CD8-positive, alpha-beta memory T cell (primary cell): ENCODE results near the gene FNDC3B. TPM values are rescaled to one million over a fixed set of nuclear protein-coding genes. Genes with fewer than 3 reads are reported as not detected.

Experiments
- CTCF ChIA-PET: fragments of 350-600 bp; sonication (Branson Sonifier 250); formaldehyde crosslinking; loops from one replicate; lab custom pipeline; 2021; ENCODE audit warnings: antibody characterized with exemption; lab: Charles Lee
- POLR2A ChIA-PET: fragments of 350-600 bp; sonication (Branson Sonifier 250); formaldehyde crosslinking; loops from one replicate; lab custom pipeline; 2021; ENCODE audit warnings: antibody characterized with exemption; lab: Charles Lee
- DNase-seq, 5 donors: peaks; one replicate each; pipeline versions ENCODE4 v3.0.0 to v3.0.0-alpha.2; 2020 to 2022; ENCODE audit warnings: mixed read lengths in 1 of 5
- H3K27ac ChIP-seq: one replicate; pipeline ENCODE4 v1.7.0; 2013; ENCODE audit warnings: low read depth, mild to moderate bottlenecking, low read length, moderate library complexity
- H3K27me3 ChIP-seq: 2 replicates; pipeline ENCODE4 v1.7.0; 2013; ENCODE audit warnings: low read length, mild to moderate bottlenecking; ENCODE audit not compliant: insufficient read depth, poor library complexity, severe bottlenecking
- H3K36me3 ChIP-seq: 2 replicates; pipeline ENCODE4 v1.7.0; 2013; ENCODE audit warnings: mild to moderate bottlenecking, low read length, moderate library complexity; ENCODE audit not compliant: insufficient read depth
- H3K4me1 ChIP-seq: 2 replicates; pipeline ENCODE4 v1.7.0; 2013; ENCODE audit warnings: mild to moderate bottlenecking, low read length, moderate library complexity; ENCODE audit not compliant: insufficient read depth
- H3K4me3 ChIP-seq: 2 replicates; pipeline ENCODE4 v1.7.0; 2013; ENCODE audit warnings: mild to moderate bottlenecking, low read length
- H3K9me3 ChIP-seq: 2 replicates; pipeline ENCODE4 v1.7.0; 2013; ENCODE audit warnings: mild to moderate bottlenecking, low read length
- H3K27ac Mint-ChIP-seq, 8 donors: one replicate each; pipeline ENCODE4 v1.8.0; 2020 to 2021; ENCODE audit warnings: mixed read lengths in 8 of 8, mild to moderate bottlenecking in 6 of 8, inconsistent platforms in 3 of 8, moderate library complexity in 3 of 8
- H3K27me3 Mint-ChIP-seq, 2 donors: one replicate each; pipeline ENCODE4 v1.8.0; 2020 to 2021; ENCODE audit warnings: mixed read lengths in 2 of 2, mild to moderate bottlenecking in 1 of 2, moderate library complexity in 1 of 2
- H3K36me3 Mint-ChIP-seq, 3 donors: one replicate each; pipeline ENCODE4 v1.8.0; 2020 to 2021; ENCODE audit warnings: mixed read lengths in 3 of 3, inconsistent platforms in 1 of 3, mild to moderate bottlenecking in 1 of 3
- H3K4me1 Mint-ChIP-seq, 3 donors: one replicate each; pipeline ENCODE4 v1.8.0; 2020 to 2021; ENCODE audit warnings: mixed read lengths in 3 of 3, inconsistent platforms in 1 of 3, mild to moderate bottlenecking in 1 of 3
- H3K4me3 Mint-ChIP-seq, 7 donors: one replicate each; pipeline ENCODE4 v1.8.0; 2020 to 2021; ENCODE audit warnings: mixed read lengths in 7 of 7, mild to moderate bottlenecking in 6 of 7, moderate library complexity in 4 of 7, inconsistent platforms in 2 of 7
- H3K9me3 Mint-ChIP-seq, 5 donors: one replicate each; pipeline ENCODE4 v1.8.0; 2020 to 2022; ENCODE audit warnings: mixed read lengths in 5 of 5, mild to moderate bottlenecking in 3 of 5, moderate library complexity in 2 of 5, inconsistent platforms in 1 of 5
- polyA plus RNA-seq: library from polyadenylated mRNA; unstranded; fragments of 300-500 nt; fragmentation: Illumina TruSeq; gene quantifications from one replicate; pipeline ENCODE4 v1.2.3, GENCODE V29; 2021
- total RNA-seq, 2 experiments: library from RNA; stranded (reverse); gene quantifications; one replicate each; pipeline ENCODE4 v1.2.3, GENCODE V29; 2021

FNDC3B gene
- total and polyA plus RNA-seq, 3 experiments from 2014 or later = 8.7 to 18.6 (median 17.4) TPM

DNA sequence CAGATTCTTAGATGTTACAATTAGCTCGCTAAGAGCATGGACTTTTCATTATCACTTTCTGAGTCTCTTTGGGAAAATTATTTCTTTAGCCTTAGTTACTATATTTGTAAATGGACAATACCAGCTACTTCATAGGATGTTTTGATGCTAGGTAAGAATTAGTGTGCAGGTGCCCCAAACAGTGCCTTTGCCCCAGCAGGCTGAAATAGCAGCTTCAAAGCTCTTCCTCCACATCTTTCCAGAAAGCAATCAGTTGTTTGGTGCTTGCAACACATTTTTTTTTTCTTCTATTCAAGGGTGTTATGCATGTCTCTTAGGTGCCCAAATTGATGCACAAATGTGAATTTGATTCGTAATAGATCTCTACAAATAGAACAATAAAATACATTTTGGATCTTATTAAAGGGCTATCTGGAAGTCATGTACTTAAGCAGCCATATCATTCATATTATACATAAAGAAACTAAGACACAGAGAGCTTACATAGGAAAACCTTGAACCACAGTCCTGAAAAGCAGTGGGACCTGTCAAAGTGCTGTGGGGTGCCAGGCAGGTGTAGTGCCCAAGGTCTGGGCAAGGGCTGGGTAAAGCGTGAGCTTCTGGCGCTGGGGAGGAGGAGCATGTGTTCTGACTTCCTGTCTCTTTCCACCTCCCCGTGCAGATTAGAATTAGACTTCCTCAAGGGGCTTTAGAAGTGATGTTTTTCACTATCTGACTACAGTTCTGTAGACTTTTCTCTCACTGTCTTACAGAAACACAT is 62.9 kb downstream of the FNDC3B start:
- Histone ChIP-seq H3K36me3 (no peaks in the 10 kb centered on the region), H3K4me1 (peaks cover 82% of the 10 kb centered on the region), H3K9me3 (no peaks in the 10 kb centered on the region), H3K4me3 (peak overlapping the region; percentile 38), H3K27ac (no peak overlapping the region), H3K27me3 (no peaks in the 10 kb centered on the region)
- Mint-ChIP-seq H3K27ac (peak overlapping the region; percentile 15 to 84 (median 74)), H3K4me1 (peaks cover 69 to 80% (median 77%) of the 10 kb centered on the region in 3 donors), H3K4me3 (peak overlapping the region in 6 of 7 donors; percentile 35 to 80 (median 65)), H3K27me3 (peaks cover 0 to 2% of the 10 kb centered on the region in 2 donors), H3K36me3 (no peaks in the 10 kb centered on the region), H3K9me3 (peaks cover 0 to 1% (median 0%) of the 10 kb centered on the region in 5 donors)
- CTCF ChIA-PET = interaction anchor here (2.3 kb wide), 1 partner anchor 230 kb away, joined by 6 read pairs; no protein-coding TSS in a partner anchor
- DNase-seq = peak; percentile 9 to 59 (median 39)
- POLR2A ChIA-PET = interaction anchor here (0.5 to 0.9 kb wide), 2 partner anchors 17 to 47 kb away, joined by 3 to 5 read pairs; no protein-coding TSS in a partner anchor

GRCh38 chr3:172102883-172103310 is 63.5 kb downstream of the FNDC3B start:
- no peaks in the 10 kb centered on the region for H3K36me3 ChIP-seq
- peaks cover 74 to 86% (median 83%) of the 10 kb centered on the region in 3 donors for H3K4me1 Mint-ChIP-seq
- H3K4me3 Mint-ChIP-seq = peak overlapping the region in 6 of 7 donors; percentile 35 to 80 (median 65)
- no peaks in the 10 kb centered on the region for H3K36me3 Mint-ChIP-seq
- peaks cover 0 to 1% (median 0%) of the 10 kb centered on the region in 5 donors for H3K9me3 Mint-ChIP-seq
- H3K9me3 ChIP-seq = no peaks in the 10 kb centered on the region
- H3K27ac ChIP-seq = no peak overlapping the region
- no peak for DNase-seq
- ChIA-PET POLR2A (no interaction called here), CTCF (interaction anchor here (1.8 to 2.3 kb wide), 2 partner anchors 67 to 230 kb away, joined by 6 read pairs; no protein-coding TSS in a partner anchor)
- H3K27me3 Mint-ChIP-seq = peaks cover 0 to 2% of the 10 kb centered on the region in 2 donors
- peaks cover 84% of the 10 kb centered on the region for H3K4me1 ChIP-seq
- H3K4me3 ChIP-seq = peak overlapping the region; percentile 38
- H3K27ac Mint-ChIP-seq = peak overlapping the region; percentile 47 to 84 (median 74)
- H3K27me3 ChIP-seq = no peaks in the 10 kb centered on the region

GRCh38 chr3:172103724-172104123 is 64.3 kb downstream of the FNDC3B start:
- H3K27me3 Mint-ChIP-seq = peaks cover 0 to 2% of the 10 kb centered on the region in 2 donors
- DNase-seq = no peak
- no peak overlapping the region for H3K27ac Mint-ChIP-seq
- POLR2A ChIA-PET = interaction anchor here (0.6 to 0.9 kb wide), 2 partner anchors 30 to 1924 kb away, joined by 3 read pairs; no protein-coding TSS in a partner anchor
- no peaks in the 10 kb centered on the region for H3K36me3 Mint-ChIP-seq
- no peak overlapping the region for H3K4me3 ChIP-seq
- H3K9me3 ChIP-seq = no peaks in the 10 kb centered on the region
- H3K27me3 ChIP-seq = no peaks in the 10 kb centered on the region
- H3K36me3 ChIP-seq = no peaks in the 10 kb centered on the region
- peaks cover 87% of the 10 kb centered on the region for H3K4me1 ChIP-seq
- H3K27ac ChIP-seq = no peak overlapping the region
- no peak overlapping the region for H3K4me3 Mint-ChIP-seq
- H3K9me3 Mint-ChIP-seq = peaks cover 0 to 1% (median 0%) of the 10 kb centered on the region in 5 donors
- peaks cover 80 to 90% (median 88%) of the 10 kb centered on the region in 3 donors for H3K4me1 Mint-ChIP-seq
- CTCF ChIA-PET = interaction anchor here (1.0 to 1.8 kb wide), 2 partner anchors 26 to 68 kb away, joined by 3 to 6 read pairs; no protein-coding TSS in a partner anchor

GRCh38 chr3:172104471-172105072 is 65.2 kb downstream of the FNDC3B start:
- Histone ChIP-seq H3K4me1 (peaks cover 91% of the 10 kb centered on the region), H3K36me3 (no peaks in the 10 kb centered on the region), H3K27ac (no peak overlapping the region), H3K4me3 (no peak overlapping the region), H3K27me3 (no peaks in the 10 kb centered on the region), H3K9me3 (no peaks in the 10 kb centered on the region)
- Mint-ChIP-seq H3K27me3 (peaks cover 0 to 2% of the 10 kb centered on the region in 2 donors), H3K4me3 (no peak overlapping the region), H3K9me3 (peaks cover 0 to 1% (median 0%) of the 10 kb centered on the region in 5 donors), H3K27ac (peak overlapping the region in 4 of 8 donors; percentile 12 to 81 (median 40)), H3K4me1 (peaks cover 77 to 89% (median 87%) of the 10 kb centered on the region in 3 donors), H3K36me3 (no peaks in the 10 kb centered on the region)
- DNase-seq = no peak
- CTCF ChIA-PET = interaction anchor here (1.0 to 1.8 kb wide), 2 partner anchors 27 to 69 kb away, joined by 3 to 6 read pairs; no protein-coding TSS in a partner anchor
- POLR2A ChIA-PET = interaction anchor here (0.6 to 0.9 kb wide), 3 partner anchors 30 to 1924 kb away, joined by 3 to 5 read pairs (median 3); no protein-coding TSS in a partner anchor

DNA sequence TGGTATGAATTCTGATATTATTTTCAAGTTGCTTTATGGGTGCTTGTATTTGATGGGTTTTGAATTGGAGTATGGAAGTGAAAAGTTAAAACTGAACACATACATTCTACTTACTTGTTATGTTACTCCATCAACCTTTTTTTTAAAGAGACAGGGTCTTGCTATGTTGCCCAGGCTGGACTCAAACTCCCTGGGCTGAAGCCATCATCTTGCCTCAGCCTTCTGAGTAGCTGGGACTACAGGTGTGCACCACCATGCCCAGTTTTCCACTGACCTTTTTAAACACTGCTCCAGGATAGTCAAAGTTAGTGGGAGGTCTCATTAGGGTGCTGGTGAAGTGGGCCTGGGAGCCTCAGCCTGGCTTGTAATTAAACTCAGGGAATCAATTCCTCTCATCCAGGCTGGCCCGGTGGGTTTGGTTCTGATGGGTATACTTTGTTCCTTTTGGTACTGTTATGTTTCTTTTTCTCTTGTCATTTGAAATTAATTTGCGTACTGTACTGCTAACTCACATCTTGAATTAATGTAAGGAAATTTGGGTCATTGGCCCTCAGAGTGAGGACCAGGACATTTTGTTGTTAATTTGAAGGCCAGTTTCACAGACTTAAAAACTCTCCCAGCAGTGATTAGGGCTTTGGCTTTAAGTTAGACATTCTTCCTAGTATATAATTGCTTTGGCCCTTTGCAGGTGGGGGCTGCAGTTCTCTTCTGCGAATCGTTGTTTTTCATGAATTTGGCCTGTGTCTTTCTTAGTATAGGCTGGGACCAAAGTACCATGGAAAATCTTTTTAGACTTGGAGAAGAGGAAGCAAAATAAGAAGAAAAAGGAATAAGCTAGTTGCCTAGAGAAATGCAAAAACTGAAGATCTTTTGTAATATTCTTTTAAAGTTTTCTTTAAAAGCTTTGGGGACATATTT is 66.9 kb downstream of the FNDC3B start:
- no peak for DNase-seq
- peaks cover 75 to 91% (median 89%) of the 10 kb centered on the region in 3 donors for H3K4me1 Mint-ChIP-seq
- CTCF ChIA-PET = interaction anchor here (1.1 to 1.8 kb wide), 4 partner anchors 24 to 226 kb away, joined by 4 to 10 read pairs (median 4); no protein-coding TSS in a partner anchor
- H3K9me3 Mint-ChIP-seq = peaks cover 0 to 1% (median 0%) of the 10 kb centered on the region in 5 donors
- Histone ChIP-seq H3K27me3 (no peaks in the 10 kb centered on the region), H3K27ac (peak overlapping the region; percentile 5), H3K9me3 (no peaks in the 10 kb centered on the region), H3K4me1 (peaks cover 85% of the 10 kb centered on the region), H3K36me3 (no peaks in the 10 kb centered on the region), H3K4me3 (peak overlapping the region; percentile 42)
- H3K27me3 Mint-ChIP-seq = peaks cover 0 to 2% of the 10 kb centered on the region in 2 donors
- H3K36me3 Mint-ChIP-seq = no peaks in the 10 kb centered on the region
- H3K4me3 Mint-ChIP-seq = peak overlapping the region in 6 of 7 donors; percentile 69 to 88 (median 80)
- H3K27ac Mint-ChIP-seq = peak overlapping the region; percentile 72 to 96 (median 94)
- POLR2A ChIA-PET = interaction anchor here (0.7 kb wide), 1 partner anchor 28 kb away, joined by 14 read pairs; no protein-coding TSS in a partner anchor

DNA sequence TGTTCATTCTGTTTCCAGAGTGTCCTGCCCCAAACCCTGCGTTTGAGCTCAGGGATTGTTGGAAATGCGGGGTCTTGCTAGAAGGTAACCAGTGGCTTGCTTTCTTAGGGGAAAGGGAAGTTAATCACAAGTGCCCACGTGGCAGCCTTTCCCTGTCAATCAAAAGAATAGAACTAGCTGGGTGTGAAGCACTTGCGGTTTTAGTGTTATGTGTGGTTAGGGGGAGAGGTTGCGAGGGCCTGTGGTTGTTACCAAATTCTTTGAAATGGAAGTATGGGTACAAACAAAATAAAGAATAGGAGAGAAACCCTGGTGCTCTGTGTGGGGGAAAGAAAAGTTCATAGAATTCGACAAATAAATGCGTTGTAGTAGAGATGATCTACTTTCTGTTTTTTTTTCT is 67.6 kb downstream of the FNDC3B start:
- Histone ChIP-seq H3K4me3 (peak overlapping the region; percentile 42), H3K9me3 (no peaks in the 10 kb centered on the region), H3K36me3 (no peaks in the 10 kb centered on the region), H3K27me3 (no peaks in the 10 kb centered on the region), H3K27ac (peak overlapping the region; percentile 5), H3K4me1 (peaks cover 78% of the 10 kb centered on the region)
- Mint-ChIP-seq H3K36me3 (no peaks in the 10 kb centered on the region), H3K27ac (peak overlapping the region; percentile 72 to 96 (median 94)), H3K27me3 (peaks cover 0 to 2% of the 10 kb centered on the region in 2 donors), H3K9me3 (peaks cover 0 to 1% (median 0%) of the 10 kb centered on the region in 5 donors), H3K4me1 (peaks cover 69 to 84% (median 82%) of the 10 kb centered on the region in 3 donors), H3K4me3 (peak overlapping the region; percentile 69 to 88 (median 80))
- CTCF ChIA-PET = interaction anchor here (1.0 to 1.8 kb wide), 9 partner anchors 12 to 226 kb away, joined by 3 to 10 read pairs (median 4); no protein-coding TSS in a partner anchor
- peak; percentile 34 to 87 (median 77) for DNase-seq
- POLR2A ChIA-PET = no interaction called here
